Endothelial cell of umbilical vein (primary cell): Measurements from ENCODE around the gene TTC21A. TPM values are rescaled to one million over a fixed set of nuclear protein-coding genes. Genes with fewer than 3 reads are reported as not detected.

Experiments used
- BruUV-seq: library from RNA; stranded (reverse); fragments of 400-500 nt; replicated peaks from 2 replicates; lab custom pipeline; 2021; lab: Mats Ljungman, UMichigan
- CTCF ChIA-PET: fragments of 300-600, 350-600 bp; sonication (Branson Sonifier 250); formaldehyde crosslinking; loops from one replicate; lab custom pipeline; 2021; ENCODE audit warnings: antibody characterized with exemption, inconsistent platforms; lab: Charles Lee
- POLR2A ChIA-PET: fragments of 300-600, 350-600 bp; sonication (Branson Sonifier 250); formaldehyde crosslinking; loops from one replicate; lab custom pipeline; 2021; ENCODE audit warnings: antibody characterized with exemption, inconsistent platforms; lab: Charles Lee
- DNase-seq: peaks from one replicate; pipeline ENCODE4 v3.0.0-alpha.2; 2011; ENCODE audit warnings: low read depth, low spot score
- FAIRE-seq: peaks from 2 replicates; lab custom pipeline; 2011; peaks lifted over from hg19 to GRCh38; lab: Jason Lieb, UNC
- H2AFZ ChIP-seq: 2 replicates; pipeline ENCODE4 v1.6.0; 2012; ENCODE audit warnings: low read depth, low read length, control low read depth, inconsistent platforms
- H3K27ac ChIP-seq: 2 replicates; pipeline ENCODE4 v1.5.1; 2011; ENCODE audit warnings: low read depth, mild to moderate bottlenecking, control low read depth, low read length, moderate library complexity; ENCODE audit not compliant: insufficient read depth
- H3K27me3 ChIP-seq, 2 experiments: 2 replicates each; pipeline versions ENCODE4 v1.6.0 to v1.6.1; 2011; ENCODE audit warnings: low read length in 2 of 2, mixed read lengths in 1 of 2; ENCODE audit not compliant: control insufficient read depth in 2 of 2, insufficient read depth in 2 of 2
- H3K36me3 ChIP-seq, 2 experiments: 2 replicates in 1 of 2; 3 replicates in 1 of 2; pipeline ENCODE4 v1.5.1; 2011; ENCODE audit warnings: low read length in 2 of 2, mild to moderate bottlenecking in 1 of 2, moderate library complexity in 1 of 2; ENCODE audit not compliant: control insufficient read depth in 2 of 2, insufficient read depth in 2 of 2; ENCODE audit errors: extremely low read depth in 1 of 2
- H3K4me1 ChIP-seq: 3 replicates; pipeline ENCODE4 v1.5.1; 2011; ENCODE audit warnings: mild to moderate bottlenecking, low read length; ENCODE audit not compliant: control insufficient read depth, insufficient read depth; ENCODE audit errors: extremely low read depth
- H3K4me2 ChIP-seq: 2 replicates; pipeline ENCODE4 v1.6.1; 2011; ENCODE audit warnings: low read length, control low read depth, mixed read lengths; ENCODE audit not compliant: insufficient read depth
- H3K4me3 ChIP-seq, 3 experiments: fragments of 200-600 bp in 1 of 3; sonication (generic), shearing (Covaris generic) in 1 of 3; replicated peaks in 1 of 3; 2 replicates each; pipeline ENCODE4 v1.5.1; 2011 to 2016; ENCODE audit warnings: control low read depth in 3 of 3, low read length in 3 of 3, mild to moderate bottlenecking in 2 of 3, inconsistent platforms in 1 of 3, low read depth in 1 of 3, moderate library complexity in 1 of 3; ENCODE audit not compliant: insufficient read depth in 1 of 3
- H3K79me2 ChIP-seq: 2 replicates; pipeline ENCODE4 v1.6.0; 2012; ENCODE audit warnings: low read length, inconsistent platforms; ENCODE audit not compliant: control insufficient read depth, insufficient read depth
- H3K9ac ChIP-seq: replicated peaks from 2 replicates; pipeline ENCODE3; 2011; ENCODE audit warnings: low read length, control low read depth; ENCODE audit not compliant: insufficient read depth; ENCODE audit errors: extremely low read depth
- H3K9me1 ChIP-seq: replicated peaks from 3 replicates; pipeline ENCODE4 v1.6.0; 2011; ENCODE audit warnings: mild to moderate bottlenecking, low read length; ENCODE audit not compliant: control insufficient read depth, insufficient read depth; ENCODE audit errors: extremely low read depth
- H3K9me3 ChIP-seq: replicated peaks from 2 replicates; pipeline ENCODE4 v1.5.1; 2012; ENCODE audit warnings: low read length, inconsistent platforms; ENCODE audit not compliant: control insufficient read depth, insufficient read depth
- H4K20me1 ChIP-seq: replicated peaks from 2 replicates; pipeline ENCODE3; 2011; ENCODE audit warnings: mild to moderate bottlenecking, low read length; ENCODE audit not compliant: control insufficient read depth, insufficient read depth; ENCODE audit errors: extremely low read depth
- CTCF ChIP-seq, 2 donors: IDR thresholded peaks; 1 replicate in 1 of 2; 2 replicates in 1 of 2; pipeline ENCODE4 v1.5.1; 2011; ENCODE audit warnings: low read length in 2 of 2, mild to moderate bottlenecking in 2 of 2, moderate library complexity in 2 of 2, control low read depth in 1 of 2, inconsistent platforms in 1 of 2, low read depth in 1 of 2; ENCODE audit not compliant: insufficient read depth in 1 of 2; ENCODE audit errors: extremely low read depth in 1 of 2
- EZH2 ChIP-seq: IDR thresholded peaks from 2 replicates; pipeline ENCODE4 v1.6.1; 2012; ENCODE audit warnings: borderline replicate concordance, low read depth, mild to moderate bottlenecking, moderate library complexity, low read length, inconsistent platforms; ENCODE audit not compliant: severe bottlenecking
- FOS ChIP-seq: IDR thresholded peaks from 2 replicates; pipeline ENCODE4 v1.6.1; 2011; ENCODE audit warnings: mild to moderate bottlenecking, low read length, moderate library complexity, borderline replicate concordance; ENCODE audit not compliant: insufficient read depth
- GATA2 ChIP-seq: IDR thresholded peaks from 2 replicates; pipeline ENCODE4 v1.7.0; 2011; ENCODE audit warnings: low read depth, mild to moderate bottlenecking, moderate library complexity, mixed read lengths, low read length; ENCODE audit not compliant: insufficient read length, insufficient read depth
- JUN ChIP-seq: IDR thresholded peaks from 2 replicates; pipeline ENCODE4 v1.6.1; 2011; ENCODE audit warnings: borderline replicate concordance, low read depth; ENCODE audit not compliant: insufficient read length, insufficient read depth
- MAX ChIP-seq: IDR thresholded peaks from 2 replicates; pipeline ENCODE4 v1.6.1; 2011; ENCODE audit not compliant: insufficient read depth, insufficient read length
- MYC ChIP-seq: IDR thresholded peaks from one replicate; pipeline ENCODE4 v1.6.1; 2011; ENCODE audit warnings: mild to moderate bottlenecking, low read depth, low read length
- POLR2A ChIP-seq: IDR thresholded peaks from 2 replicates; pipeline ENCODE4 v1.6.1; 2012; ENCODE audit warnings: low read depth, mild to moderate bottlenecking, control low read depth, low read length
- POLR2AphosphoS5 ChIP-seq: IDR thresholded peaks from 2 replicates; pipeline ENCODE4 v1.6.1; 2012; ENCODE audit warnings: low read depth, mild to moderate bottlenecking, control low read depth, low read length, moderate library complexity; ENCODE audit not compliant: insufficient read depth
- dilution Hi-C: fragments of 300-500 bp; cut with MboI; formaldehyde crosslinking; loops from one replicate; pipeline ENCODE4 v1.15.0; 2019; ENCODE audit warnings: low sequenced_read_pairs; ENCODE audit not compliant: extremely low pct_ligation_motif_present
- intact Hi-C: fragments of 100-400 bp; cut with micrococcal nuclease; formaldehyde crosslinking; loops from one replicate; pipeline ENCODE4 v1.10.0; 2022
- polyA plus RNA-seq, 4 experiments: library from polyadenylated mRNA; depleted of rRNA in 3 of 4; stranded (reverse) in 3 of 4; unstranded in 1 of 4; fragments of >200 nt; gene quantifications; 2 replicates each; pipeline versions ENCODE4 v1.2.1 to v1.2.3, GENCODE V29; 2011 to 2012; ENCODE audit warnings: missing spikeins in 1 of 4
- total RNA-seq: library from RNA; stranded (reverse); gene quantifications from 2 replicates; pipeline ENCODE4 v1.2.3, GENCODE V29; 2021

Gene TTC21A
- total and polyA plus RNA-seq, 2 donors (not counting 3 experiments of a cell fraction or from before 2014, with no cell fraction given) = 4.7 to 7.8 TPM

DNA sequence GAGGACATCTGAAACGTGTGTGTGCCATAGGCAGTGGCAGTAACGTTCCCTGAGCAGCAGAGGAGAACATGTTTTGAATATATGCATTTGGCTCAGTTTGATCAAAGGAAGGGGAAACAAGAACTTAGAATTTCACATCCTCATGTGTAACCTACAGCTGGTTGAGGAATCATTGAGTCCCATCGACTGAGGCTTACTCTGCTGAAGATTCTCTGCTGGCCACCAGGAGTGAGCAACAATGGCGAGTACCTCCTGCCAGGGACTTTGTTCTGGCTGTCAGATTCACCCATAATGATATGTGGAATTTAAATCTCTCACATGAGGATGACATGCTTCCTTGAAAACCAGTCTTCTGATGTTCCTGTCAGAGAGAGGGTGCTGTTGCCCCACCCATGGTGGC lies 21.3 kb upstream of the TTC21A start:
- Histone ChIP-seq H3K36me3 (peaks cover 4 to 9% of the 10 kb centered on the region in 2 experiments), H3K9ac (no peak overlapping the region), H3K4me1 (no peaks in the 10 kb centered on the region), H3K27me3 (no peaks in the 10 kb centered on the region), H3K9me3 (no peaks in the 10 kb centered on the region), H3K79me2 (no peaks in the 10 kb centered on the region), H3K9me1 (no peaks in the 10 kb centered on the region), H3K27ac (no peak overlapping the region), H4K20me1 (no peaks in the 10 kb centered on the region), H2AFZ (no peak overlapping the region), H3K4me2 (no peak overlapping the region), H3K4me3 (no peak overlapping the region)
- CTCF ChIA-PET = interaction anchor here (1.5 to 3.4 kb wide), 2 partner anchors 202 to 205 kb away, joined by 4 to 18 read pairs; no protein-coding TSS in a partner anchor
- DNase-seq (no peak), FAIRE-seq (no peak)
- BruUV-seq = no TSS peak
- TF ChIP-seq JUN = no peak
- TF ChIP-seq MAX = no peak
- TF ChIP-seq POLR2AphosphoS5 = no peak
- TF ChIP-seq CTCF (IDR thresholded peaks at IDR 0.05; ENCODE audit: extremely low read depth in 1 of 2, insufficient read depth in 1 of 2, low read depth in 1 of 2, low read length in 2 of 2) = no peak
- no peak for TF ChIP-seq POLR2A
- no peak for TF ChIP-seq EZH2
- TF ChIP-seq FOS = no peak
- no peak for TF ChIP-seq MYC
- TF ChIP-seq GATA2 = no peak
- POLR2A ChIA-PET = no interaction called here
- intact Hi-C loops = no loop called here
- dilution Hi-C loops = no loop called here
